Upper lobe of right lung (tissue), 1 donor: ENCODE results near the gene SLC45A1. TPM values are rescaled to one million over a fixed set of nuclear protein-coding genes. Genes with fewer than 3 reads are reported as not detected.

Source experiments
- ATAC-seq: fragments of 200-7000 bp; cut with Tn5 transposase; one replicate; pipeline ENCODE4 v1.9.1; 2020; ENCODE audit warnings: mild to moderate bottlenecking, moderate library complexity
- DNase-seq: peaks from one replicate; pipeline ENCODE4 v3.0.0-alpha.2; 2020
- H3K27ac ChIP-seq: fragments of 200-600 bp; one replicate; pipeline ENCODE4 v1.8.0; 2022
- H3K27me3 ChIP-seq: fragments of 200-600 bp; one replicate; pipeline ENCODE4 v1.8.0; 2022; ENCODE audit warnings: mild to moderate bottlenecking
- H3K36me3 ChIP-seq: fragments of 200-600 bp; one replicate; pipeline ENCODE4 v1.8.0; 2022
- H3K4me1 ChIP-seq: fragments of 200-600 bp; one replicate; pipeline ENCODE4 v1.8.0; 2022
- H3K4me3 ChIP-seq: fragments of 200-600 bp; one replicate; pipeline ENCODE4 v1.8.0; 2022; ENCODE audit warnings: mild to moderate bottlenecking
- H3K9me3 ChIP-seq: fragments of 200-600 bp; one replicate; pipeline ENCODE4 v1.8.0; 2022
- intact Hi-C: fragments of 100-400 bp; cut with DNase I; formaldehyde crosslinking; loops from one replicate; pipeline ENCODE4 v1.11.0; 2022
- total RNA-seq: library from RNA; stranded (reverse); fragmentation: NEBNext Ultra II Directional; extraction: Animal tissue kit (Norgen Biotek cat#: 25700); gene quantifications from one replicate; pipeline ENCODE4 v1.2.1, GENCODE V29; 2021
- TF ChIP-seq, protein P1 (sequence below): fragments of 200-600 bp; IDR thresholded peaks from one replicate; pipeline ENCODE4 v1.8.0; 2022; ENCODE audit warnings: antibody characterized with exemption
- donor health status: DM: no; HTN: yes; CAD: no; lungs with severe emphysema.

The SLC45A1 gene
- total RNA-seq, 1 donor from 2014 or later: 1.9 TPM

DNA sequence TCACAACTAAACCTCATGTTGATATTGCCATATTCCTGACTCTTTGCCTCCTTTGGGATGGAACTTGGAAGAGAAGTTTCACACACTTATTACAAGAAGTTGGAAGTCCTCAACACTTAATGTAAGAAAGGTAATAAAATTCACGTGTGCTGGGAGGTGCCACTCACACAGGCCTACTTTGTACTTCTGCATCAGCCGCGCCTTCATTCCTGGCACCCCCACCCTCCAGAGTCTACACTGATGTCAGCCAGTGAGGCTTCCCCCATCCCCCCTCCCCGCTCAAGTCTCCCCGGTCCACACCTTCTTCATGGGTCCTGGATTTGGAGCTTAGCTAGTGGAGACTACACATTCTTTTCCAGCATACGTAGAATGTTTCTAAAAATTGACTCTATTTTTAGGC lies 24.8 kb upstream of the SLC45A1 start:
- H3K36me3 ChIP-seq: no peaks in the 10 kb centered on the region
- H3K9me3 ChIP-seq: no peaks in the 10 kb centered on the region
- TF ChIP-seq, protein P1, sequence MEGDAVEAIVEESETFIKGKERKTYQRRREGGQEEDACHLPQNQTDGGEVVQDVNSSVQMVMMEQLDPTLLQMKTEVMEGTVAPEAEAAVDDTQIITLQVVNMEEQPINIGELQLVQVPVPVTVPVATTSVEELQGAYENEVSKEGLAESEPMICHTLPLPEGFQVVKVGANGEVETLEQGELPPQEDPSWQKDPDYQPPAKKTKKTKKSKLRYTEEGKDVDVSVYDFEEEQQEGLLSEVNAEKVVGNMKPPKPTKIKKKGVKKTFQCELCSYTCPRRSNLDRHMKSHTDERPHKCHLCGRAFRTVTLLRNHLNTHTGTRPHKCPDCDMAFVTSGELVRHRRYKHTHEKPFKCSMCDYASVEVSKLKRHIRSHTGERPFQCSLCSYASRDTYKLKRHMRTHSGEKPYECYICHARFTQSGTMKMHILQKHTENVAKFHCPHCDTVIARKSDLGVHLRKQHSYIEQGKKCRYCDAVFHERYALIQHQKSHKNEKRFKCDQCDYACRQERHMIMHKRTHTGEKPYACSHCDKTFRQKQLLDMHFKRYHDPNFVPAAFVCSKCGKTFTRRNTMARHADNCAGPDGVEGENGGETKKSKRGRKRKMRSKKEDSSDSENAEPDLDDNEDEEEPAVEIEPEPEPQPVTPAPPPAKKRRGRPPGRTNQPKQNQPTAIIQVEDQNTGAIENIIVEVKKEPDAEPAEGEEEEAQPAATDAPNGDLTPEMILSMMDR: no peak
- intact Hi-C loops: no loop called here
- ATAC-seq (peak; percentile 96), DNase-seq (peak; percentile 84)
- H3K27me3 ChIP-seq: no peaks in the 10 kb centered on the region
- H3K27ac ChIP-seq: no peak overlapping the region
- peaks cover 6% of the 10 kb centered on the region for H3K4me1 ChIP-seq
- H3K4me3 ChIP-seq: no peak overlapping the region

DNA sequence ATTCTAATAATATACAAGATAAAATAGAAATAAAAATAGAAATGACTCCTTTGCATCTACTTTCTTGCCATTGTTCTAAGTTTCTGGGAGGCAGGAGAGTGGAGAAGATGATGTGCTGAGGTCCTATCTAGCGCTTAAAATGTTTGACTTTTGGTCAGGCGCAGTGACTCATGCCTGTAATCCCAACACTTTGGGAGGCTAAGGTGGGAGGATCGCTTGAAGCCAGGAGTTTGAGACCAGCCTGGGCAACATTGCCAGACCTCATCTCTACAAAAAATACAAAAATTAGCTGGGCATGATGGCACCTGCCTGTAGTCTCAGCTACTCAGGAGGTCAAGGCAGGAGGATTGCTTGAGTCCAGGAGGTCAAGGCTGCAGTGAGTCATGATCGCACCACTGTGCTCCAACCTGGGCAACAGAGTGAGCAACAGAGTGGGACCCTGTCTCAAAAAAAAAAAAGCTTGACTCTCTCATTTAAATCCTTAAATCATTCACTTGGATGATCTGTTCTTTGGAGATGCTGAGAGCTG lies 24.2 kb upstream of the SLC45A1 start:
- H3K4me1 ChIP-seq: peaks cover 6% of the 10 kb centered on the region
- TF ChIP-seq, protein P1: no peak
- no peaks in the 10 kb centered on the region for H3K36me3 ChIP-seq
- H3K4me3 ChIP-seq: no peak overlapping the region
- intact Hi-C loops: no loop called here
- H3K9me3 ChIP-seq: no peaks in the 10 kb centered on the region
- no peak for DNase-seq
- no peak for ATAC-seq
- H3K27me3 ChIP-seq: no peaks in the 10 kb centered on the region
- H3K27ac ChIP-seq: peak overlapping the region; percentile 58

DNA sequence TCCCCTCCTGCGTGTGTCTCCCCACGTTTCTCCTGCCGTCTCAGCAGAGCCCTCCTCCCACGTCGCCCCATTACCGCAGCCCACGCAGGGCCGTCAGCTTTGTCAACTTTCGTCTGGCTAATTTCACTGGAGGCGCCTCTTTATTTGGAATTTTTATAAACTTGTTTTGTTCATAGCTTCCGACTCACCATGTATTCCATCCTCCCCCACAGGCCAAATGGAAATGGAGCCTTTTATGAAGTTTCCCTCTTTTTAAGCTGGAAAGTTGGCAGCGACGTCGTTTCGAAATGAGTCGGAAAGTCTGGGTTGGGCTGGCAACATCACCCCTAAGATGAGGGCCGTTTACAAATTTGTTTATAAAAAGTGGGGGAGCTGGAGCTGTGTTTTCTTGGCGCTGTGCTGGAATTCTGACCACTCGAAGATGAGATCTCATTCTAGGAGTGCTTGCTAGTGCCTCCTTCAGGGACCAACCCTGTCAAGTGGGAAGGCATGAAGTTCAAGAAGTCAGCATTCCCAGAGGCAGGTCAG lies 23.7 kb upstream of the SLC45A1 start:
- H3K27me3 ChIP-seq: no peaks in the 10 kb centered on the region
- no peaks in the 10 kb centered on the region for H3K9me3 ChIP-seq
- intact Hi-C loops: no loop called here
- TF ChIP-seq, protein P1: no peak
- ATAC-seq: peak; percentile 80
- H3K4me1 ChIP-seq: peaks cover 6% of the 10 kb centered on the region
- peak overlapping the region; percentile 58 for H3K27ac ChIP-seq
- no peak overlapping the region for H3K4me3 ChIP-seq
- no peak for DNase-seq
- H3K36me3 ChIP-seq: no peaks in the 10 kb centered on the region

DNA sequence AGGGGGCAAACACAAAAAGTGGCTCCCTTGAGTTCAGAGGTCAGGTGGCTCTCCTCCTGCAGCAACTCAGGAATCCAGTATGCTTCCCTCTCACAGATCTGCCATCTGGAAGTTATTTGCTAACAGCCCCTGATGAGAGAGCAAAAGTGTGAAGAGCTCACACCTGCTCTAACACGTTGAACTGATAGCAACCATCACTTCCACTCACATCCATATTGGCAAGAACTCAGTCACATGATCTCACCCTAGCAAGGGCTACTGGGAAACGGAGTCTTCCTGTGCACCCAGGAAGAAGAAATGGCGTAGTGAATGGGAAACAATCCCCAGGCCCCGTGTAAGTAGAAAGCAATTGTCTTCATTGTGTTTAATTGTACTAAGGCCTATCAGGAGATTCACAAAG lies 20.7 kb upstream of the SLC45A1 start:
- Histone ChIP-seq H3K4me1 (peaks cover 6% of the 10 kb centered on the region), H3K36me3 (no peaks in the 10 kb centered on the region), H3K9me3 (no peaks in the 10 kb centered on the region), H3K27ac (no peak overlapping the region), H3K27me3 (no peaks in the 10 kb centered on the region), H3K4me3 (no peak overlapping the region)
- intact Hi-C loops: no loop called here
- no peak for DNase-seq
- TF ChIP-seq, protein P1: no peak
- no peak for ATAC-seq

DNA sequence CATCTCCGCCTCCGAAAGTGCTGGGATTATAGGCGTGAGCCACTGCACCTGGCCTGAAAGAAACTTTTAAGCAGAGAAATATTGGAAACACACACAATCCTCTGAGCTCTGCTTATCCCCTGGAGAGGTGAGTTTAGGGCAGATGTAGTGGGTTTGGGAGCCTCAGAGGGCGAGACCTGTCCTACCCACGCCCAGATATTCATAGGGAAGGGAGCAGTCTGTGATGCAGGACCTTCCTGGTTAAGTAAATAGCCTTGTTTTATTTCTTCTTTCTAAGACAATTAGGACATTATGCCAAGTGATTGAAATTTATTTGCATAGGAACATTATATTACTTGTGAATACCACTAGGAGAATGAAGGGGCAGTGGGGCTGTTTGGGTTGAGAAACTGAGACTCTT lies 18.0 kb upstream of the SLC45A1 start:
- no peaks in the 10 kb centered on the region for H3K9me3 ChIP-seq
- DNase-seq (no peak), ATAC-seq (no peak)
- no peaks in the 10 kb centered on the region for H3K4me1 ChIP-seq
- H3K4me3 ChIP-seq: no peak overlapping the region
- no peaks in the 10 kb centered on the region for H3K36me3 ChIP-seq
- TF ChIP-seq, protein P1: no peak
- H3K27me3 ChIP-seq: no peaks in the 10 kb centered on the region
- intact Hi-C loops: loop anchor here (10.0 kb wide), 1 partner anchor 65 kb away; no protein-coding TSS in a partner anchor
- H3K27ac ChIP-seq: no peak overlapping the region
